Measurements from ENCODE around the gene C1orf159. TPM values are rescaled to one million over a fixed set of nuclear protein-coding genes. Genes with fewer than 3 reads are reported as not detected.

The C1orf159 gene
- total RNA-seq, 4 donors from 2014 or later: 6.9 to 19.6 (median 14.7) TPM

- Histone ChIP-seq H3K36me3 (no peaks in the 10 kb centered on the region), H3K4me3 (peak overlapping the region in 3 of 4 donors; percentile 20 to 58 (median 38)), H3K9me3 (no peaks in the 10 kb centered on the region), H3K27ac (no peak overlapping the region), H3K4me1 (peaks cover 12 to 25% (median 13%) of the 10 kb centered on the region in 3 donors), H3K27me3 (peaks cover 0 to 74% (median 0%) of the 10 kb centered on the region in 4 donors)
- TF ChIP-seq CTCF (IDR thresholded peaks at IDR 0.05): no peak
- no peak for TF ChIP-seq POLR2A (IDR thresholded peaks at IDR 0.05)
- DNase-seq: no peak
- intact Hi-C loops (cut with DNase I): loop anchor here (5.0 to 10.0 kb wide), 2 partner anchors 123 to 171 kb away; partner anchors contain the start of gene C1QTNF12
- WGBS, 2 donors: 71% methylated on average over 3 of the region's 15 CpGs; no CpG with 5 or more reads in 1 of the 2 donors
Observed at GRCh38 chr1:1121611-1122077, 5.8 kb upstream of the C1orf159 start.

- DNase-seq: no peak
- intact Hi-C loops (cut with DNase I): loop anchor here (5.0 to 10.0 kb wide), 2 partner anchors 124 to 171 kb away; partner anchors contain the start of gene C1QTNF12
- 46 to 60% methylated on average over 1 to 6 of the region's 25 CpGs for WGBS, 2 donors
- Histone ChIP-seq H3K27me3 (peaks cover 0 to 73% (median 0%) of the 10 kb centered on the region in 4 donors), H3K4me3 (no peak overlapping the region), H3K27ac (no peak overlapping the region), H3K9me3 (no peaks in the 10 kb centered on the region), H3K4me1 (peaks cover 14 to 28% (median 15%) of the 10 kb centered on the region in 3 donors), H3K36me3 (no peaks in the 10 kb centered on the region)
- TF ChIP-seq POLR2A (IDR thresholded peaks at IDR 0.05): no peak
- TF ChIP-seq CTCF (IDR thresholded peaks at IDR 0.05): no peak
Observed at GRCh38 chr1:1120866-1121591, 5.1 kb upstream of the C1orf159 start.

- H3K27me3 ChIP-seq: peaks cover 0 to 65% (median 0%) of the 10 kb centered on the region in 4 donors
- intact Hi-C loops (cut with DNase I): loop anchor here (5.0 to 10.0 kb wide), 2 partner anchors 125 to 172 kb away; partner anchors contain the start of gene C1QTNF12
- 70 to 81% methylated on average over 9 to 16 of the region's 16 CpGs for WGBS, 2 donors
Observed at GRCh38 chr1:1120096-1120495, 4.2 kb upstream of the C1orf159 start.

GRCh38 chr1:1119272-1119890, 3.5 kb upstream of the C1orf159 start:
- intact Hi-C loops (cut with DNase I): loop anchor here (10.0 kb wide), 1 partner anchor 85 kb away; no protein-coding TSS in a partner anchor
- TF ChIP-seq CTCF (IDR thresholded peaks at IDR 0.05): no peak
- TF ChIP-seq POLR2A (IDR thresholded peaks at IDR 0.05): no peak

More at GRCh38 chr1:1120096-1120495, 4.2 kb upstream of the C1orf159 start:
- no peak for DNase-seq
- no peak for TF ChIP-seq POLR2A (IDR thresholded peaks at IDR 0.05)
- TF ChIP-seq CTCF (IDR thresholded peaks at IDR 0.05): no peak
- Histone ChIP-seq H3K9me3 (no peaks in the 10 kb centered on the region), H3K4me3 (no peak overlapping the region), H3K4me1 (peaks cover 15 to 32% (median 17%) of the 10 kb centered on the region in 3 donors), H3K27ac (no peak overlapping the region), H3K36me3 (no peaks in the 10 kb centered on the region)

More at GRCh38 chr1:1119272-1119890, 3.5 kb upstream of the C1orf159 start:
- no peak overlapping the region for H3K4me3 ChIP-seq
- no peak for DNase-seq
- no peaks in the 10 kb centered on the region for H3K9me3 ChIP-seq
- H3K27me3 ChIP-seq: peaks cover 0 to 65% (median 0%) of the 10 kb centered on the region in 4 donors
- WGBS, 2 donors: 70 to 78% methylated on average over 10 to 15 of the region's 20 CpGs
- peaks cover 18 to 39% (median 23%) of the 10 kb centered on the region in 3 donors for H3K4me1 ChIP-seq
- no peaks in the 10 kb centered on the region for H3K36me3 ChIP-seq
- no peak overlapping the region for H3K27ac ChIP-seq

All from esophagus squamous epithelium (tissue), 5 donors.